HepG2 (cell line): Measurements from ENCODE around the gene GPD1. TPM values are rescaled to one million over a fixed set of nuclear protein-coding genes. Genes with fewer than 3 reads are reported as not detected.

Experiments
- ATAC-seq: fragments of 200-7000 bp; cut with Tn5 transposase; 3 replicates; pipeline ENCODE4 v1.9.1; 2020; ENCODE audit warnings: mild to moderate bottlenecking, moderate library complexity
- BruUV-seq: library from RNA; stranded (reverse); fragments of 400-500 nt; replicated peaks from 2 replicates; lab custom pipeline; 2021; lab: Mats Ljungman, UMichigan
- CTCF ChIA-PET: fragments of 300-600 bp; formaldehyde crosslinking; extraction: SDS; loops from one replicate; lab custom pipeline; 2021; ENCODE audit warnings: low total read pairs, inconsistent platforms, low intra/inter-chr PET ratio; lab: Yijun Ruan, JAX
- POLR2A ChIA-PET: fragments of 350-600 bp; sonication (Branson Sonifier 250); formaldehyde crosslinking; loops from one replicate; lab custom pipeline; 2020; ENCODE audit warnings: antibody characterized with exemption, inconsistent platforms; lab: Yijun Ruan, JAX
- DNase-seq: peaks from one replicate; pipeline ENCODE4 v3.0.0-alpha.2; 2015; ENCODE audit warnings: low spot score
- FAIRE-seq: peaks from 3 replicates; lab custom pipeline; 2011; peaks lifted over from hg19 to GRCh38; lab: Jason Lieb, UNC
- H2AFZ ChIP-seq: one replicate; pipeline ENCODE4 v1.6.1; 2011; ENCODE audit warnings: low read length, inconsistent platforms
- H3K27ac ChIP-seq: fragments of 300-600 bp; 3 replicates; pipeline ENCODE4 v1.8.0; 2011; ENCODE audit warnings: mixed run types, mild to moderate bottlenecking, mixed read lengths, low read length, inconsistent platforms; ENCODE audit not compliant: insufficient read depth; ENCODE audit errors: extremely low read length
- H3K27me3 ChIP-seq, 2 experiments: fragments of 200-600 bp in 1 of 2; 2 replicates in 1 of 2; 3 replicates in 1 of 2; pipeline versions ENCODE4 v1.6.0 to v1.8.0; 2011; ENCODE audit warnings: low read length in 2 of 2, mild to moderate bottlenecking in 2 of 2, moderate library complexity in 2 of 2, inconsistent platforms in 1 of 2; ENCODE audit not compliant: insufficient read depth in 2 of 2, control insufficient read depth in 1 of 2
- H3K36me3 ChIP-seq, 2 experiments: fragments of 200-600 bp in 1 of 2; replicated peaks in 1 of 2; 2 replicates in 1 of 2; 3 replicates in 1 of 2; pipeline versions ENCODE4 v1.5.1 to v1.8.0; 2011; ENCODE audit warnings: low read length in 2 of 2, inconsistent platforms in 1 of 2; ENCODE audit not compliant: insufficient read depth in 2 of 2, control insufficient read depth in 1 of 2
- H3K4me1 ChIP-seq: 2 replicates; pipeline ENCODE4 v1.5.1; 2012; ENCODE audit warnings: low read length, inconsistent platforms; ENCODE audit not compliant: insufficient read depth
- H3K4me2 ChIP-seq: 2 replicates; pipeline ENCODE4 v1.6.0; 2011; ENCODE audit warnings: low read depth, low read length, inconsistent platforms
- H3K4me3 ChIP-seq, 3 experiments: fragments of 200-600 bp in 1 of 3; sonication (generic), shearing (Covaris generic) in 1 of 3; replicated peaks in 1 of 3; 2 replicates each; pipeline ENCODE4 v1.5.1; 2011 to 2016; ENCODE audit warnings: low read length in 3 of 3, inconsistent platforms in 2 of 3, low read depth in 2 of 3, mild to moderate bottlenecking in 2 of 3, control low read depth in 1 of 3, mixed read lengths in 1 of 3; ENCODE audit not compliant: insufficient read depth in 1 of 3
- H3K79me2 ChIP-seq: one replicate; pipeline ENCODE4 v1.6.1; 2011; ENCODE audit warnings: low read length, inconsistent platforms; ENCODE audit not compliant: insufficient read depth
- H3K9ac ChIP-seq: 2 replicates; pipeline ENCODE4 v1.6.0; 2011; ENCODE audit warnings: mild to moderate bottlenecking, low read depth, low read length, inconsistent platforms; ENCODE audit not compliant: insufficient read depth
- H3K9me3 ChIP-seq: 2 replicates; pipeline ENCODE4 v1.5.1; 2012; ENCODE audit warnings: mild to moderate bottlenecking, low read length
- H4K20me1 ChIP-seq: 2 replicates; pipeline ENCODE4 v1.6.0; 2011; ENCODE audit warnings: inconsistent platforms, mild to moderate bottlenecking, low read length, moderate library complexity; ENCODE audit not compliant: insufficient read depth
- EP300 ChIP-seq, 3 experiments: sonication (generic) in 1 of 3; formaldehyde crosslinking in 1 of 3; IDR thresholded peaks; 2 replicates each; pipeline versions ENCODE4 v1.5.1 to v1.6.1; 2011 to 2020; ENCODE audit warnings: low read depth in 2 of 3, low read length in 2 of 3, borderline replicate concordance in 1 of 3, improper control_type of control experiment in 1 of 3, mild to moderate bottlenecking in 1 of 3, missing genetic modification reagents in 1 of 3, moderate library complexity in 1 of 3
- HNF4A ChIP-seq: sonication (generic); formaldehyde crosslinking; IDR thresholded peaks from 2 replicates; pipeline ENCODE4 v1.4.0; 2020; ENCODE audit warnings: missing genetic modification reagents
- NONO ChIP-seq, 2 experiments: fragments of 450-650 bp in 1 of 2; sonication (generic) in 1 of 2; formaldehyde crosslinking in 1 of 2; IDR thresholded peaks in 1 of 2; conservative IDR thresholded peaks in 1 of 2; 2 replicates each; pipeline versions ENCODE4 v1.6.1 to v1.8.0; 2017 to 2022; ENCODE audit warnings: mild to moderate bottlenecking in 1 of 2, missing genetic modification reagents in 1 of 2, moderate library complexity in 1 of 2
- YEATS4 ChIP-seq: sonication (generic); formaldehyde crosslinking; IDR thresholded peaks from 2 replicates; pipeline ENCODE4 v1.4.0; 2020; ENCODE audit warnings: missing genetic modification reagents, borderline replicate concordance
- ZKSCAN5 ChIP-seq: sonication (generic); formaldehyde crosslinking; IDR thresholded peaks from 2 replicates; pipeline ENCODE4 v1.5.1; 2020; ENCODE audit warnings: mild to moderate bottlenecking, missing genetic modification reagents
- ZNF230 ChIP-seq: sonication (generic); formaldehyde crosslinking; IDR thresholded peaks from 2 replicates; pipeline ENCODE4 v1.4.0; 2020; ENCODE audit warnings: mild to moderate bottlenecking, missing genetic modification reagents
- ZNF335 ChIP-seq: sonication (generic); formaldehyde crosslinking; IDR thresholded peaks from 2 replicates; pipeline ENCODE4 v1.4.0; 2020; ENCODE audit warnings: missing genetic modification reagents
- ZNF572 ChIP-seq: sonication (generic); formaldehyde crosslinking; IDR thresholded peaks from 2 replicates; pipeline ENCODE4 v1.5.1; 2020; ENCODE audit warnings: mild to moderate bottlenecking, missing genetic modification reagents
- ZNF574 ChIP-seq: sonication (generic); formaldehyde crosslinking; IDR thresholded peaks from 2 replicates; pipeline ENCODE4 v1.4.0; 2020; ENCODE audit warnings: missing genetic modification reagents
- WGBS: methylation state at CpG from one replicate; pipeline ENCODE4 v1.1.6; 2017; ENCODE audit warnings: low lambda C conversion rate; 5-methylcytosine and 5-hydroxymethylcytosine counted together
- in situ Hi-C: cut with HindIII; loops from 2 replicates; pipeline ENCODE4 v1.10.0; 2017; ENCODE audit warnings: low pct_unique_long_range_greater_than_20kb; ENCODE audit not compliant: extremely low pct_ligation_motif_present
- intact Hi-C: fragments of 100-400 bp; cut with micrococcal nuclease; formaldehyde crosslinking; loops from one replicate; pipeline ENCODE4 v1.10.0; 2022; ENCODE audit not compliant: unreplicated experiment
- polyA plus RNA-seq, 8 experiments: library from polyadenylated mRNA; depleted of rRNA in 3 of 8; stranded (reverse) in 7 of 8; unstranded in 1 of 8; fragments of >200 nt; fragmentation: Illumina TruSeq in 4 of 8; extraction: Trizol in 4 of 8; gene quantifications; 2 replicates each; pipeline versions ENCODE4 v1.2.1 to v1.2.3, GENCODE V29; 2011 to 2016; ENCODE audit warnings: low read depth in 4 of 8, missing spikeins in 1 of 8, mixed read lengths in 1 of 8; ENCODE audit not compliant: insufficient read depth in 1 of 8
- total RNA-seq, 5 experiments: library from RNA; depleted of rRNA; stranded (reverse); fragments of >200 nt; fragmentation: Illumina TruSeq; extraction: Trizol; gene quantifications; 2 replicates each; pipeline ENCODE4 v1.2.3, GENCODE V29; 2016; ENCODE audit warnings: low read depth in 1 of 5
- TF ChIP-seq, protein P1 (sequence below): IDR thresholded peaks from 2 replicates; pipeline ENCODE4 v1.6.1; 2016
- TF ChIP-seq, protein P2 (sequence below): sonication (generic); IDR thresholded peaks from 2 replicates; pipeline ENCODE4 v1.6.1; 2016; ENCODE audit warnings: low read depth, borderline replicate concordance

The GPD1 gene
- total and polyA plus RNA-seq, 2 of the 13 experiments (the other 11 are each of a cell fraction or from before 2014, with no cell fraction given), result 3.7 to 30.6 TPM

DNA sequence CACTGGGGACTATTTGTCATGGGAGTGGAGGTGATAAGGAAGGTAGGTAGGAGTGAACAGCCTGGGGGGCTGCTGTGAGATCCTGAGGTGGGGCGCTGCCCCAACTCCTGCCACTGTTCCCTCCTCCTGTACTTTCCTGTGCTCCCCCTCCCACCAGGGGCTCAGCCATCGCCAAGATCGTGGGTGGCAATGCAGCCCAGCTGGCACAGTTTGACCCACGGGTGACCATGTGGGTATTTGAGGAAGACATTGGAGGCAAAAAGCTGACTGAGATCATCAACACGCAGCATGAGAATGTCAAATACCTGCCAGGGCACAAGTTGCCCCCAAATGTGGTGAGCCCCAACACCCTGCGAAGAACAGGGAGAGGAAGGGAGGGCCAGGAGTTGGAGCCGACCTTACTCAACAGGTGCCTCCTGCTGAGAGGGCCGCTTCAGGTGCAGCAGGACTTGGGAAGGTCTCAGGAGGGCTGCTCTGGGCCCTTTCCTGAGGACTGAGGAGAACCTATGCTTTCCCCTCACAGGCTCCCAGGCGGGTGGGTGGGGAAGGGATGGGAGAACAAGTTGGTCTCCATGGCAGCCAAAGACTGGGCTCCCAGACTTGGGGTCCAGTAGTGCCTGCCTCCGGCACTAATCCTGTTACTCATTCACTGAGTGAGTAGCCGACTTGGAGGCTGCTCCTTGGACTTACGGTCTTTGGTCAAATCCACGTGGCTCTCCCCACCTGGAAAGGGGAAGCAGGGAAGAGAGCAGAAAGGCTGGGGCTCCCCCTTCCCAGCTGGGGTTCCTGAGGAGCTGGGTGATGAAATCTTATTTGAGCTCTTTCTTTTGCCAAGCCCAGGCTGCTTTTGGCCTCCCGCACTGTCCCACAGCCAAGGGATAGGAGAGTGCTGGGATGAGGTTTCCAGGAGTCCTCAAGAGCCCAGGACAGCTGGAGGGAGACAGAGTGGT, 884 bp downstream of the GPD1 start:
- Histone ChIP-seq H2AFZ (no peak overlapping the region), H3K27me3 (no peaks in the 10 kb centered on the region), H3K36me3 (peaks cover 0 to 8% of the 10 kb centered on the region in 2 experiments; a peak in 2 of 5 replicates), H3K27ac (peak overlapping the region; percentile 73), H3K4me3 (peak overlapping the region; percentile 58 to 75 (median 64)), H3K9me3 (no peaks in the 10 kb centered on the region), H3K9ac (peak overlapping the region; percentile 72), H4K20me1 (no peaks in the 10 kb centered on the region), H3K4me2 (peak overlapping the region; percentile 96), H3K79me2 (no peaks in the 10 kb centered on the region), H3K4me1 (peaks cover 77% of the 10 kb centered on the region)
- WGBS, result 23% methylated on average over 13 of the region's 14 CpGs
- intact Hi-C loops, result no loop called here
- ATAC-seq, result peak; percentile 45
- FAIRE-seq, result no peak
- ChIA-PET POLR2A (interaction anchor here (0.5 to 4.6 kb wide), 11 partner anchors 7 to 296 kb away, joined by 3 to 93 read pairs (median 4); partner anchors contain the start of genes CERS5, COX14, LARP4 and SMARCD1), CTCF (no interaction called here)
- in situ Hi-C loops, result no loop called here
- peak; percentile 41 for DNase-seq
- no TSS peak for BruUV-seq
- TF ChIP-seq, protein P1, sequence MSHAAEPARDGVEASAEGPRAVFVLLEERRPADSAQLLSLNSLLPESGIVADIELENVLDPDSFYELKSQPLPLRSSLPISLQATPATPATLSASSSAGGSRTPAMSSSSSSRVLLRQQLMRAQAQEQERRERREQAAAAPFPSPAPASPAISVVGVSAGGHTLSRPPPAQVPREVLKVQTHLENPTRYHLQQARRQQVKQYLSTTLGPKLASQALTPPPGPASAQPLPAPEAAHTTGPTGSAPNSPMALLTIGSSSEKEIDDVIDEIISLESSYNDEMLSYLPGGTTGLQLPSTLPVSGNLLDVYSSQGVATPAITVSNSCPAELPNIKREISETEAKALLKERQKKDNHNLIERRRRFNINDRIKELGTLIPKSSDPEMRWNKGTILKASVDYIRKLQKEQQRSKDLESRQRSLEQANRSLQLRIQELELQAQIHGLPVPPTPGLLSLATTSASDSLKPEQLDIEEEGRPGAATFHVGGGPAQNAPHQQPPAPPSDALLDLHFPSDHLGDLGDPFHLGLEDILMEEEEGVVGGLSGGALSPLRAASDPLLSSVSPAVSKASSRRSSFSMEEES (CRISPR knock-in tag), result peak; percentile 27; the same call in 1 of the 2 replicates
- TF ChIP-seq YEATS4 (CRISPR knock-in tag) (peak; percentile 53; the same call in 1 of the 2 replicates), HNF4A (CRISPR knock-in tag) (peak; percentile 88), ZNF230 (no peak), ZNF572 (CRISPR knock-in tag) (0 out of 2 replicates have a peak, but pooled peaks have one; percentile 24), ZNF574 (peak; percentile 31; the same call in 1 of the 2 replicates), ZKSCAN5 (CRISPR knock-in tag) (0 out of 2 replicates have a peak, but pooled peaks have one; percentile 9), ZNF335 (CRISPR knock-in tag) (no peak), NONO (IDR thresholded peaks at IDR 0.05) (no peak), NONO (CRISPR knock-in tag; conservative IDR thresholded peaks at IDR 0.05) (0 out of 2 replicates have a peak, but pooled peaks have one; percentile 7), EP300 (IDR thresholded peaks at IDR 0.05; ENCODE audit: low read depth in 2 of 2, low read length in 2 of 2) (peak in 1 of 2 experiments; percentile 25; a peak in 1 of 4 replicates), EP300 (CRISPR knock-in tag; IDR thresholded peaks at IDR 0.05; ENCODE audit: borderline replicate concordance) (no peak)
- TF ChIP-seq, protein P2, sequence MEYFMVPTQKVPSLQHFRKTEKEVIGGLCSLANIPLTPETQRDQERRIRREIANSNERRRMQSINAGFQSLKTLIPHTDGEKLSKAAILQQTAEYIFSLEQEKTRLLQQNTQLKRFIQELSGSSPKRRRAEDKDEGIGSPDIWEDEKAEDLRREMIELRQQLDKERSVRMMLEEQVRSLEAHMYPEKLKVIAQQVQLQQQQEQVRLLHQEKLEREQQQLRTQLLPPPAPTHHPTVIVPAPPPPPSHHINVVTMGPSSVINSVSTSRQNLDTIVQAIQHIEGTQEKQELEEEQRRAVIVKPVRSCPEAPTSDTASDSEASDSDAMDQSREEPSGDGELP, result 0 out of 2 replicates have a peak, but pooled peaks have one; percentile 26
